ENCODE data around the gene SLC25A45.

SLC25A45 gene

DNA sequence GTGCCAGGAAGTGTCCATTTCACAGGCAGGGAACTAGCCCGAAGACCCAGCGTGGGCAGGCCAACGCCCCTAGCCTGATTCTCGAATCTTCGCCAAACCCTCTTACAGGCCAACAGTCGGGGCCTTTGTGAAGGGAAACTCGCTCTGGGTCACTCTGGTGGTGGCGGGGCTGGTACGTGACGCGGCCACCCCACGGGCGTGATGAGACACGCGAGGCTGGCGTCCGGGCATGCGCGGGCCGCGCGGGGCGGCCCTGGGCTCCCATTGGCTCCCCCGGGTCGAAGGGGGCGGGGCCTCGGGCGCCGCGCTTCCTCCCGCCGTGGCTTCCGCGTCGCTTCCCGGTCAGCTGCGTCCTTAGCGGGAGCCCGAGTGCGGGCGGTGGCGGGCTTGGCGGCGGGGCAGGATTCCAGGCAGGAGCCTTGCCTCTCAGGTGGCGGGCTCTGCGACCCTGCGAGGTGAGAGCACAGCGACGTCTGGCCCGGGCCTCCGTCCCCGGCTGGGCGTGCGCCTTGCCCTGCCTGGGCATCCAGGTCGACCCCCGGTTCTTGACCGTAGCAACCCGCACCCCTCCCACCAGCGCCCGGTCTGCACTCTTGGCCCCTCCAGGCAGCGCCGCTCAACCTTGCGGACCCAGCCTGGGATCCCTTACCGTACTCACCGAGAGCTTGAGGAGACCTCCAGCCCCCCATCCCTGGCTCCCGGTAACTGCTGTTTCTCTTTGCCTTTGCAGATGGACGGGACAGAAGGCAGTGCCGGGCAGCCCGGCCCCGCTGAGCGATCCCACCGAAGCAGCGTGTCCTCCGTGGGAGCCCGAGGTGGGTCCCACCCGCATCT, 4.1 kb upstream of the SLC25A45 start, which contains the start of gene FRMD8:
Gene FRMD8, plus strand, starts transcription at position 331 of the 834 bp plus-strand sequence. Its CDS starts 400 bp downstream, at position 731.
- DNase-seq (ENCODE audit: low spot score), result peak; percentile 84

DNA sequence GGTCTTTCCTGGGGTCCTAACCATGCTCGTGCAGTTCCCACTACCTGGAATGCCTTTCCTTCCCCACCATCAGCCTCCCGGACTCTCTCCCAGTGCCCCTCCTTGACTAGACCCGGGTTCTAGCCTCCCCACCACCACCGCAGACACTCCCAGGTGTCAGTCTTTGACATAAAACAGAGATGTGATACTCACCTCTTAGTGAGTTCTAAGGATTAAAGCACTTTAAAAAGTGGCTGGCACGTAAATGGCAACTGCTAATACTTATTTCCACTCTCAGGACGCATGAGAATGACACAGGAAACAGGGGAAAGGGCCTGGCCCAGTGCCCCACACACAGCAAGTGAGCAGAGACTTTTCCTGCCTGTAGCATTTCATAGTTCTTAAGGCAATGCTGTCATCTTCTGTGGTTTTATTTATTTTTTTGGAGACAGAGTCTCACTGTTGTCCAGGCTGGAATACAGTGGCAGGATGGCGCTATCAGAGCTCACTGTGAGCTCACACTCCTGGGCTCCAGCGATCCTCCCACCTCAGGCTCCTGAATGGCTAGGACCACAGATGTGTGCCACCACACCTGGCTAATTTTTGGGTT, 1.9 kb upstream of the SLC25A45 start:
- DNase-seq (ENCODE audit: low spot score), result no peak

DNA sequence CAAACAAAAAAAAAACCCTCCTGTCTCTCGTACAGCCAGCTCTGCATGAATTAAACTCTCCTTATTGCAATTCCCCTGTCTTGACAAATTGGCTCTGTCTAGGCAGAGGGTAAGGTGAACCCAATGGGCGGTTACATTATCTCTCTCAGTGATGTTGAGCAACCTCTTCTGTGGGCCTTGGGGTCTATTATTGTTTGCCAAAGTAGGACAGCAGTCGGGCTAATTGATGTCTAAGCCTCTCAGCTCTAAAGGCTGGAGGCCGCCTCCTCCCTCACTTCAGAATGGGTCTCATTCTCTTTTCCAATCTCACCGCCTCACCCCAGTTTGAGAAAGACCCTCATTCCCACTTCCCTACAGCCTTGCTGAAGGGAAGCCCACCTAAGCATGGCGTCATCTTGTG, 1.3 kb upstream of the SLC25A45 start:
- DNase-seq (ENCODE audit: low spot score), result no peak

GRCh38 chr11:65382804-65383368, 440 bp upstream of the SLC25A45 start:
- no peak for DNase-seq (ENCODE audit: low spot score)

GRCh38 chr11:65381716-65382032, 772 bp downstream of the SLC25A45 start:
- peak; percentile 98 for DNase-seq (ENCODE audit: low spot score)

DNA sequence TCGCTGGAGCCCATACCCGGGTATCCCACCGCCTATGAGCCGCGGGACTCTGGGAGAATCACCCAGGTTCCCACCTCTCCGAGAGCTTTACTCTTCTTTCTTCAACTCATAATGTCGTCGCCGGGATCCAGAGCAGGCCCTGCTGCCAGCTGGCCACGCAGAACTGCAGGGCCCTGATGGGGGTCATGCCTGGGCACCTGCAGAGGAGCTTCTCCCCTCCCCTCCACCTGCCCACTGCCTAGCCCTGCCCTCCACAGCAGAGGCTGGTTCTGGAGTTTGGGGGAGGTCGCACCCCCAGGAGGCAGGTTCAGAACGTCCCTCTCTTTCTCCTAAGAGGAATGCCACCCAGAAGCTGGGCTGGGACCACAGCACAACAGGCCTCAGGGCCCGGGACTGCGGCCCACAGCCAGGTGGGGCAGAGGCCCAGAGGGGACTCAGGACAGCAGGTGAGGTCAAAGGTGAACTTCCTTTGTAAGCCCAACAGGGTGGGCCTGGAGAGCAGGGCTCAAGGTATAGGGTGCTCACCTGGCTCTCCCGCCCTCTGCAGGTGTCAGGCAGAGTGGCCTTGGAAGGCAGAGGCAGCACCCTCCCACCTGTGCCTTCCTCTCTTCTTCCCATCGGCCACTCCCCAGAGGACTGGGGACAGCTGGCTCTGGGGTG, 1.9 kb downstream of the SLC25A45 start:
- no peak for DNase-seq (ENCODE audit: low spot score)

DNA sequence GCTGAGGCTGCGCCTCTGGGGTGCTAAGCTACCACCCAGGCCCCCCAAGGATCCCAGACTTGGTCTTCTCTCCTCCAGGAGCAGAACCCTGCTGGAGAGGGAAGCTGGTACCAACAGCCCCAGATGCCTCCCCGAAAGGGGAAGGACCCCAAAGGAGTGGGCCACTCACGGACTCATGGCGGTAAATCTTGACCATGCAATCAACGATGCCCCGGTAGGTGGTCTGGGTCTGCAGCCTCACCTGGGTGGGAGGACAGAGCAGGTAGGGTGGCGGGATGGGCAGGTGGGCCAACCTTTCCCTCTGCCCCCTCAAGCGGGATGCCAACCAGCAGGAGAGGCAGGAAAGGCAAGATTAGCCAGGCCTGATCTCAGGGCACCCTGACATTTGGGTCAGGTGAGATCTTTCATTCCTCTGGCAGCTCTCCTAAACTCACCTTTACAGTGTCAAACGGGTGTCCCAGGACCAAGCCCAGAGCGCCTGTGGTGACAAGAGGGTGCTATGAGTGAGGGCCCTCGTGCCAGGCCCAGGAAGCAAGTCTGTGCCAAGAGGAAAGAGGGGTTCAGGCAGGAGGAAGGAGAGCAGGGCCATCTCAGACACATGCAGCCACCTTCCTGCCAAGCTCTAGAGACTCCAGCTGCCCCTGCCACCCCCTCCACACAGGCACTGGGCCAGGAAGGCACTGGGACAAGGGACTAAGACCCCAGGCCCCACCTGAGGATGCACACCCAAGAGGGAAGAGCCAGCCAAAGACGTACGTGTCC, 2.6 kb downstream of the SLC25A45 start:
- no peak for DNase-seq (ENCODE audit: low spot score)

- no peak for DNase-seq (ENCODE audit: low spot score)
Observed at GRCh38 chr11:65378928-65379638, 3.4 kb downstream of the SLC25A45 start.

DNA sequence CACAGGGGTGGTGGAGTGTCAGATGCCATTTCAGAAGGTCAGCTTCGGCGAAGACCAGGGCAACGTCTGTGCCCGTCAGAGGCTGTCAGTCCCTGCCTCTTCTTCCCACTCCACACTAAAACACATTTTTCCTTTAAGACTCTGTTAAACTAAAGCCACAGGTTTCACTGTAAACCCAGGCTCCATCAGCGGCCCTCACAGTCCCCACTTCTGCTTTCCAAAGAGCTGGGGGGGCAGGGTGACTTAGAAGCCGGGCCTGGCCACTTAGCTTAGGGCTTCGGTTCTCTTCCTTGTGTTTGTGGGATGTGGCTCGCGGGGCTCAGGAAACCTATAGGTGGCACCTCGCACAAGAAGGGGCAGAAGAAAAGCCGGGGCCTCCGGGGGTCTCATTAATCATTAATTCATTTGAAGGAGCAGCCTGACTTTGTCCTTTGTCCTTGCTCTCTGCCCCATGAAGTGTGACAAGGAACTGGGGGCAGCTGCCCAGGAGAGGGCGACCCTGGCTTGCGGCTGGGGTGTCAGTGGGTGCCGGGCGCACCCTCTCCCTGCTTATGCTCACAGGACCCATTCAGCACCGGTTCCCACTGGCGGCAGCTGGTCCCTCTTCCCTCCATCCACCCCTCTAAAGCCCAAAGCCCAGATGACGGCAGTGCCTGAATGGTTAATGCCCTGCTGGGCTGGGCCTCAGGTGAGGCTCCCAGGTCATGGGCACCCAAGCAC, 4.1 kb downstream of the SLC25A45 start:
- DNase-seq (ENCODE audit: low spot score), result peak; percentile 54

- no peak for DNase-seq (ENCODE audit: low spot score)
Observed at GRCh38 chr11:65377777-65378176, 4.7 kb downstream of the SLC25A45 start.

GRCh38 chr11:65377036-65377435, 5.4 kb downstream of the SLC25A45 start:
- DNase-seq (ENCODE audit: low spot score), result no peak

DNA sequence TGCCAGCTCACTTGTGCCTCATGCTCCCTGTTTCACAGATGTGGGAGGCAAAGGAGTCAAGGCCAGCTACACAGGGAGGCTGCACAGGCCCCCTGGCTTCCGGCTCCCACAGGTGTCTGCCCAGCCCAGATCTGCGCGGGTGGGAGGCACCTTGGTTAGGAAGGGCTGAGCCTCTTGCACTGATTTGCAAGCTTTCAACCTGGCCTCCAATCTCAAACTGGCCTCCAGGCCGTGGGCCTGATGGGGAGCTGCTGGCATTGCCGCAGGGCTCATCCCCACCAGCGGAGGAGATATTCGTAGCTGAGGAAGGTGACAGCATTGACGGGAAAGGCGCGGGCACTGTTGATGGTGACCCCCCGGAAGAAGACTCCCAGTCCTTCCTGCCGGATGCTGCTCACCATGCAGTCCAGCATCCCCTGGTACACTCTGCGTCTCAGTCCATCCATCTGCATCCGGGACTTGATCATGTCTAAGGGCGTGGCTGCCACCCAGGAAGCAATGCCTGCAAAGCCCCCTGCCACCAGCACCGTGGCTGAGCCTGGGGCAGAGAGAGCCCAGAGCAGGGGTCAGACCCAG, 6.2 kb downstream of the SLC25A45 start:
- no peak for DNase-seq (ENCODE audit: low spot score)

- no peak for DNase-seq (ENCODE audit: low spot score)
Observed at GRCh38 chr11:65375012-65375411, 7.4 kb downstream of the SLC25A45 start.

- DNase-seq (ENCODE audit: low spot score), result no peak
Observed at GRCh38 chr11:65373839-65374580, 8.4 kb downstream of the SLC25A45 start.

- no peak for DNase-seq (ENCODE audit: low spot score)
Observed at GRCh38 chr11:65370659-65371049, 11.8 kb downstream of the SLC25A45 start.

- peak; percentile 86 for DNase-seq (ENCODE audit: low spot score)
Observed at GRCh38 chr11:65366340-65366773, 16.1 kb downstream of the SLC25A45 start.

DNA sequence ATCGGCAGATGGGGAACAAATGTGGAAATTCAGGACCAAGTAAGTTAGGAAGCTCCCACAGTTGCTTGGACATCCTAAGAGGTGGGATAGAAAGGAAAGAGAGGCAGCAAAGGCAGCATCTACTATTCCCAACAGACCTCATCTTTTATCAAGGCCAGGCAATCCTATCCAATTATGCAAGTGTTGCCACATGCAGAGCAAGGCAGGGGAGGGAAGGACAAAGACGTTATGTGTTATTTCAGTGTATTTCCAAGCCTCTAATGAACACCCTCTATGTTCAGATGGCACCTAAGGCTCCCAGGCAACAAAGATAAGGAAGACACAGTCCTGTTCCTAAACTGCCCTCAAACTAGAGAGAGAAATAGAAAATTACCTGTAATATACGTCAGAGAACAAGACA, 18.7 kb downstream of the SLC25A45 start:
- no peak for DNase-seq (ENCODE audit: low spot score)

DNA sequence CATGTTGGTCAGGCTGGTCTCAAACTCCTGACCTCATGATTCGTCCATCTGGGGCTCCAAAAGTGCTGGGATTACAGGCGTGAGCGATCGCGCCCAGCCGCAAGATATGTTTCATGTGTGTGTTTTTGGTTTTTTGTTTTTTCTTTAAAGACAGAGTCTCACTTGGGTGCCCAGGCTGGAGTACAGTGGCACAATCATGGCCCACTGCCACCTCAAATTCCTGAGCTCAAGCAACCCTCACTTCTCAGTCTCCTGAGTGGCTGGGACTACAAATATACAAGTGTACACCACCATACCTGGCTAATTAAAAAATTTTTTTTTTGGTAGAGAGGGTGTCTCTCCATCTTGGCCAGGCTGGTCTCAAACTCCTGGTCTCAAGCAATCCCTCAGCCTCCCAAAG, 19.5 kb downstream of the SLC25A45 start:
- DNase-seq (ENCODE audit: low spot score), result no peak

DNA sequence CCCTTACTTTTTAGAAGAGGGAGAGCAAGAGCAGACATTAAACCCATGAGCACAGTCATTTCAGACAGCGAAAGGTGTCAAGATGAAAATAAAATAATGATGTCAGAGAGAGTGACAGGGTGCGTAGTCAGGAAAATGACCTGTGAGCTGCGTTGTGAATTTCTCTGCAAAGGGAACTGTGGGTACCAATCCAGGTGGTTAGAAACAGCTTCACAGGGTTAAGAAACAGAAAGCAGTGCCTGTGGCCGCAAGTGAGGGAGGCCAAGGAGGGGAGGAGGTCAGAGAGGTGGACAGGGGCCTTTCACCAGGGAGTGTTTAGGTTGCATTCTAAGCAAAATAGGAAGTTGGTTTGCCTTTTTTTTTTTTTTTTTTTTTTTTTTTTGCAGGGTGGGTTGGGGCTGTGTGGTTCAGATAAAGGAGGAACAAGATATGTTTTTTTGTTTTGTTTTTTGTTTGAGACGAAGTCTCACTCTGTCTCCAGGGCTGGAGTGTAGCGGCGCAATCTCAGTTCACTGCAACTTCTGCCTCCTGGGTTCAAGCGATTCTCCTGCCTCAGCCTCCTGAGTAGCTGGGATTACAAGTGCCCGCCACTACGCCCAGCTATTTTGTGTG, 20.0 kb downstream of the SLC25A45 start:
- no peak for DNase-seq (ENCODE audit: low spot score)

Measured in kidney tubule cell (primary cell).